GM12872 (cell line): ENCODE data around the gene AQR.

Source experiments
- TF ChIP-seq, protein P1 (sequence below): IDR thresholded peaks from 3 replicates; pipeline ENCODE4 v1.5.1; 2011; ENCODE audit warnings: low read depth, mild to moderate bottlenecking, low read length, moderate library complexity; ENCODE audit not compliant: insufficient read depth

AQR gene

DNA sequence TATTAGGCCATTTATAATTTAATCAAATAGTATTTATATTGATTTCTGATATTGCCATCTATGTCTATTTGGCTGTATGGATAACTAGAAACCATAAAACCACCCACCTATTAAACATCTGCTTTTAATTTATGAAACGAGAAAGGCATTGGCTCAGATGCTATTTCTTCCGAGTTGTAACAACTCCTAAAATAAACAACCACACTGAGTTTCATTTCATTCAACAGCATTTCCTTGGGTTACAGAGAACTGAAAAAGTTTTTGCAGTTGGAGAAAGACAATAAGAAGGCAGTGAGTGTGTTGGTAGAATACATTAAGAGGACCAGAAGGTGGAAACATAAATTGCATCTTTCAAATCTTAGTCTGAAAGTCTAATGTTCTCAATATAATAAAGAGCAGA is 79.1 kb downstream of the AQR start:
- TF ChIP-seq, protein P1, sequence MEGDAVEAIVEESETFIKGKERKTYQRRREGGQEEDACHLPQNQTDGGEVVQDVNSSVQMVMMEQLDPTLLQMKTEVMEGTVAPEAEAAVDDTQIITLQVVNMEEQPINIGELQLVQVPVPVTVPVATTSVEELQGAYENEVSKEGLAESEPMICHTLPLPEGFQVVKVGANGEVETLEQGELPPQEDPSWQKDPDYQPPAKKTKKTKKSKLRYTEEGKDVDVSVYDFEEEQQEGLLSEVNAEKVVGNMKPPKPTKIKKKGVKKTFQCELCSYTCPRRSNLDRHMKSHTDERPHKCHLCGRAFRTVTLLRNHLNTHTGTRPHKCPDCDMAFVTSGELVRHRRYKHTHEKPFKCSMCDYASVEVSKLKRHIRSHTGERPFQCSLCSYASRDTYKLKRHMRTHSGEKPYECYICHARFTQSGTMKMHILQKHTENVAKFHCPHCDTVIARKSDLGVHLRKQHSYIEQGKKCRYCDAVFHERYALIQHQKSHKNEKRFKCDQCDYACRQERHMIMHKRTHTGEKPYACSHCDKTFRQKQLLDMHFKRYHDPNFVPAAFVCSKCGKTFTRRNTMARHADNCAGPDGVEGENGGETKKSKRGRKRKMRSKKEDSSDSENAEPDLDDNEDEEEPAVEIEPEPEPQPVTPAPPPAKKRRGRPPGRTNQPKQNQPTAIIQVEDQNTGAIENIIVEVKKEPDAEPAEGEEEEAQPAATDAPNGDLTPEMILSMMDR: no peak

GRCh38 chr15:34889476-34889875 is 80.1 kb downstream of the AQR start:
- TF ChIP-seq, protein P1: no peak

- TF ChIP-seq, protein P1: no peak
Measured at GRCh38 chr15:34886134-34886533, 83.4 kb downstream of the AQR start.

- TF ChIP-seq, protein P1: no peak
Measured at GRCh38 chr15:34883633-34884032, 85.9 kb downstream of the AQR start.

DNA sequence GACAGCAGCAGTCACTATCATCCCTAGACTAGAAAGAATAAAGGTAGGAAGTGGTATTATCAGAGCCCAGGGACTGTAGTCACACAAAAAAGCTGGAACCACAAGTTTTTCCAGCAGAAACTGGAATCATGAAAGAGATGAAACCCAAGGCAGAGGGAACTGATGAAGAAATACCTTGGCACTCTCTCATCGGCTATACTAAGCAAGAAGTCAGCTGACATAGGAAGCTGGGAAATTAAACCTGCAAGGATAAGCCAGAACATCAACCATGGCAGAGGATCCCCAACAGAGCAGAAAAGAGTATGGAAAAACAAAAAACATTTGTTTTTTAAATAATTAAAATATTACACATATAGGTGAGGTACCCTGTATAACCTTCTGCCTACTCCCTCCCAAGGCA is 86.5 kb downstream of the AQR start:
- TF ChIP-seq, protein P1: no peak

DNA sequence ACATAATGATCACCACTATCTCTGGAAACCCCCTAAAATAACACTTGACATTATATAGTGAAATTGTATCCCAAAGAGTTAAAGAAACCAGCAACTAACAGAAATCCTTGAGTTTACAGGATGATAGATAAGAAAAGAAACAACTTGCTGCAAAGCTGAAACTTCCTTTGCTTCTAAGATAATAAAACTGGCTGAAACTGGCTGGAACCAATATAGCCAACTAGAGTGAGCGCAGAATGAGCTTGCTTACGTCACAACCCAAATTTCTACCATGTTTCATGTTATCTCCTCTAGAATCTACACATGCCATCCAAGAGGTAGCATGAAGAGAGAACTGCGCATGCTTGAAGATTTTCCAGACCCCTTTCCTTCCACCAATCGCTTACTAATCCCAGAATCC is 90.4 kb downstream of the AQR start:
- TF ChIP-seq, protein P1: no peak

DNA sequence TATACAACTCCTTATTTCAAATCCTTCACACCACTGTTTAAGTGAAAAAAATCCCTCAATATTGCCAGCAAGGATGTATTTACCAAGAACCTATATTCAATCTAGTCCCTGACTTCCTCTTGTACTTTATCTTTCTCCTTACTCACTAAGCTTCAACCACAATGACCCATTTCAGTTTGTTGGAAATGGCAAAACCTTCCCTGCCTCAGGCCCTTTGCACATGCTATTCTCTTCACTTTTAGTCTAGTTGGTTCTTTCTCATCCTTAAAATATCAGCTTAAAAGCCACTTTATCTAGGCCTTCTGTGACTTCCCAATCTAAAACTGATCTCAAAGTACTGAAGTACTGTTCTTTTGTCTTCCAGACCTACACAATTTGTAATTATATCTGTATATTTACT is 92.9 kb downstream of the AQR start:
- TF ChIP-seq, protein P1: no peak

DNA sequence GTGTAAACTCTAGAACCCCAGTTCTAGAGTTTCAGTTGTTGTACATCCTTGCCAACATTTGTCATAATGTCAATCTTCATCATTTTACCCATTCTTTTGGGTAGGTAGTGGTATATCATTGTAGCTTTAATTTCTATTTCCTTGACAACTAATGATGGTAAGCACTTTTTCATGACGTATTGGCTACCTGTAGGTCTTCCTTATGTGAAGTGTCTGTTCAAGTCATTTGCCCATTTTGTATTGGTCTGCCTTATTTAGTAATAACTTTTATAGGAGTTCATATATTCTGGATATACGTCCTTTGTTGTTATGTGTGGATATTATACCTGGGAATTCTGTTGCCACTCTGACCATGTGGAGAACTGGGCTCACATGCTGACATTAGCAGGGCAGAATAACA is 100.4 kb downstream of the AQR start:
- TF ChIP-seq, protein P1: no peak
